HG02759 (cell line): ENCODE data around the gene CAMP.
A peak's percentile ranks its signal among the peaks of the same experiment; 100 is the strongest.
"Not testable (repeated sequence)": the region's sequence is repeated elsewhere in the genome, so short reads cannot be mapped to it uniquely, and the experiment has no call there.

ENCODE experiments used
- ATAC-seq: cut with Tn5 transposase; IDR thresholded peaks from one replicate; pipeline ENCODE4 v1.9.1; 2021; ENCODE audit warnings: mild to moderate bottlenecking, moderate library complexity; ENCODE audit not compliant: unreplicated experiment

The CAMP gene, protein sequence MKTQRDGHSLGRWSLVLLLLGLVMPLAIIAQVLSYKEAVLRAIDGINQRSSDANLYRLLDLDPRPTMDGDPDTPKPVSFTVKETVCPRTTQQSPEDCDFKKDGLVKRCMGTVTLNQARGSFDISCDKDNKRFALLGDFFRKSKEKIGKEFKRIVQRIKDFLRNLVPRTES

DNA sequence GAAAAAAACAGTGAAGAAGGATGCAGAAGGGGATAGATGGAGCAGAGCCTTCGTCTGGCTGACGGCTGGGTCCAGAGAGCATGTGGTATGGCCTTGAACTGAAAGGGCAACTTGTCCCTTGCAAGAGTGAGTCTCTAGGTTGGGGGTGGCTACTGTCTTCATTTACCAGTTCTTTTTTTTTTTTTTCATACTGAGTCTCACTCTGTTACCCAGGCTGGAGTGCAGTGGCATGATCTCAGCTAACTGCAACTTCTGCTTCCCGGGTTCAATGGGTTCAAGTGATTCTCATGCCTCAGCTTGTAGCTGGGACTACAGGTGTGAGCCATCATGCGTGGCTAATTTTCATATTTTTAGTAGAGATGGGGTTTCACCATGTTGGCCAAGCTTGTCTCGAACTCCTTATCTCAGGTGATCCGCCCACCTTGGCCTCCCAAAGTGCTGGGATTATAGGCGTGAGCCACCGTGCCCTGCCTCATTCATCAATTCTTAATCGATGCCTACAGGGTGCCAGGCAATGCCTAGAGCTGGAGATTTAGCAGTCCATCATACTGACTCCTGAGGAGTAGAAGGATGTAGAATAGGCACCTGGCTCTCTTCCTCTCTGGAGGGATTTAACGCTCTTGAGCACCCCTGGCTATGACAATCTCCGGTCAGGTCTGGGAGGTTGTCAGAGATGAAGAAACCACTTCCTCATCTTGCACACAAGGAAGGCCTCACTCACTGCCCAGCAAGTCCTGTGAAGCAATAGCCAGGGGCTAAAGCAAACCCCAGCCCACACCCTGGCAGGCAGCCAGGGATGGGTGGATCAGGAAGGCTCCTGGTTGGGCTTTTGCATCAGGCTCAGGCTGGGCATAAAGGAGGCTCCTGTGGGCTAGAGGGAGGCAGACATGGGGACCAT is at the start of gene CAMP:
Gene CAMP, plus strand, starts transcription at position 880 of the 898 bp plus-strand sequence. Its CDS starts 17 bp downstream, at position 897.
- peak; percentile 68 for ATAC-seq

DNA sequence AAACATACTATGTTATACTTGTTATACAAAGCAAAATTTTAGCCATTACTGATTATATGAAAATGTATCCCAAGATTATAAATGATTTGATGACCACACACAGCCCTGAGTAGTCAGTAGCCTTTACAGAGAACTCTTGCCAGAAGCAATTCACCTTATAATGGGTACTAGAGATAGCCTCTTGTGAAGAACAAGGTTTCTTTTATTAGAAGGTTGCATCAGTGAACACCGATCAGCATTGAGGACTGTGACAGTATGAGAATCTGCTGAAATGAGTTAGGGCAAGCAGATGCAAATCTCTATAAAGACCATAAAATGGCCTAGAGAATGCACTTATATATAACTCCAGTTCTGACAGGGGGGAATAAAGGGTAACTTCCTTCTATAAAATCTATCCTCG is 45.2 kb upstream of the CAMP start:
- no peak for ATAC-seq

DNA sequence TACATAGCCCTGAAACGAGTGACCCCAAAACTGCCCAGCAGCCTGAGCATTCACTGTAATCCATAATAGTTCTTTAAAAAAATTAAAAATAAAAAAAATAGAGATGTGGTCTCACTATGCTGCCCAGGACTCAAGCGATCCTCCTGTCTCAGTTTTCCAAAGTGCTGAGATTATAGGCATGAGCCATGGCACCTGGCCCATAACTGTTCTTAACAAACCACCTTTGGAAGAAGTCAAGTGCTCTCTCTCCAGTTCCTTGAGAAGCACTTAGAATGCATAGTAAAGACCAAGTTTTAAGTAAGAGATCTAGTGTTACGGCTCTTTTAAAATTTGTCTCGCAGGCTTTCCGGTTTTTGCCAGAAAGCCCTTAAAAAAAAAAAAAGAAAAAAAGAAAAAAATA is 43.3 kb upstream of the CAMP start:
- ATAC-seq, result no peak

DNA sequence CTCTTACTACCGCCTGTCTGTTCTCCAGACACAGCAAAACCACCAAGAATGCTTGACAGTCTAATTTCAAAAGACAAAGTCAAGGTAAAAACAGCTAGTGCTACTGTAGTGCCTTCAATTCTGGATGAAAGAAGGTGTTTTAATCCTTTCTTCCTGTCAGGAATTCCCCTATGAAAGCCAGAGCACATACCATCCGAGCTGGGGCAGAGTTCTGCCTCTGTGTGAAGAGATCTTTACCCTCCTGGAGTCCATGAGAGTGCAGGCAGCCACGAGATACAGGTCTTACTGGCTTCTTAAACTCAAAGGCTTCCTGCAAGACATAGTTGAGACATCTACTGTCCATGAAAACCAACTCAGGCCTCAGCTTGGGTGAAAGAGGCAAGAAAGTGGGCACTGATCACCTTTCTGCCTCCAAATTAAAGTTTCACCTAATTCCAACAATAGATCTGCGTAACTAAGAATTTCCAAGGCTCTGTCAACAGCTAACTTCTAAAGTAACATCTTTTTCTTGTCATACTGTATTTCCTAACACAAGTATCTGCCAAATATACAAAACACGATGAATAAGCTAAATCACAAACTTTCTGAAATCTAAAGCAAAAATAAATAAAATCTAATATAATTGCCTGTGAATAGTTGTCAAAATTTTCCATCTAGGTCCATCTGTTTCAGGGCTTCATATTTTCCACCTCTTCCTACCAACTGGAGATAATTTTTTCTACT is 42.6 kb upstream of the CAMP start:
- no peak for ATAC-seq

DNA sequence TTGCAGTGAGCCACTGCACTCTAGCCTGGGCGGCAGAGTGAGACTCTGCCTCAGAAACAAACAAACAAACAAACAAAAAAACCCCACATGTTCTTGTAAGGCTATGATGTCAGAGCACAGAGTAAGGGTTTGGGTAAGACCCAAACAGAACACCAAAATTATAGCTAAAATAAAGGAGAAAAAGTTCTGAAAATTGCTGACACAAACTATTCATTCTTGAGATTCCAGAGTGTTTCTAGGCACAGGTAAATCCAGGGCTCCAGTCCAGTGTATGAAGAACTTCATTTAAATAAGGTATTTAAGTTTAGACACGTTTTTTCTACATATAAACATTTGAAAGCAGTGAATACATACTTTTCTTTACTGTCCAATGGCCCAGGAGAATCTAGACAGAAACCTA is 39.0 kb upstream of the CAMP start:
- ATAC-seq, result no peak

DNA sequence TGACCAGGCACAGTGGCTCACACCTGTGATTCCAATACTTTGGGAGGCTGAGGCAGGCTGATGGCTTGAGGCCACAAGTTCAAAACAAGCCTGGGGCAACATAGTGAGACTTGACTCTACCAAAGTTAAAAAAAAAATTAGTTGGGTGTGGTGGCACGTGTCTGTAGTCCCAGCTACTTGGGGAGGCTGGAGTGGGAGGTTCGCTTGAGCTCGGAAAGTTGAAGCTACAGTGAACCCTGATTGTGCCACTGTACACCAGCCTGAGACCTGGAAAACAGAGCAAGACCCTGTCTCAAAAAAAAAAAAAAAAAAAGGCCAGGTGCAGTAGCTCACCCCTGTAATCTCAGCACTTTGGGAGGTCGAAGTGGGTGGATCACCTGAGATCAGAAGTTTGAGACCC is 38.2 kb upstream of the CAMP start:
- no peak for ATAC-seq

DNA sequence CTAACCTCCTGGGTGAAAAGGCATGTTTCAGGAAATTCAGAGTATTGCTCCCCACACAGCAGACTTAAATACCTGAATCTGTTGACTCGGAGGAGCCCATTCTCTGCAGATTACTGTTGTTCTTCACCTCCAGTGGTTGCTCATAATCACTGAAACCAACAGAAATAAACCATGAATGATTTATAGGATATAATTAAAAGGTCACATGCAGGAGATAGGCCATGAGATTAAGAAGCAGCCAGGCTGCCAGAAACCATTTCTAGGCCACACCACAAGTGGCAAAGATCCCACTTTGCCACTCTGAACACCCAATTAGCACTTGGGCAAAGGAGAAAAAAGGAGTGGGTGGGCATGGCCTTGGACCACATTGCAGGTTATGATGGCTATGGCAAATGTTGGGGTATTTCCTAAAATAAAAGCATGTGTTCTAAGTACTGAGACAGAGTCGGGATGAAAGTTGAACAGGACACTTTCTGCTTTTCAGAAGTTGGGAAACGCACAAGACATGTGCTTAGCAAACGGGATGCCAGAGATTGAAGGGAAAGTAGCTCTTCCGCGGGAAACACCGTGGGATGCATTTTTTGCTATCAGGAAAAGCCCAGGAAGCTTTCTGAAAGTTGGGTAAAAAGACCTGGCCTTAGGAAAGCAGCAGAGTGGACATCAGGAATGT is 36.5 kb upstream of the CAMP start:
- no peak for ATAC-seq

DNA sequence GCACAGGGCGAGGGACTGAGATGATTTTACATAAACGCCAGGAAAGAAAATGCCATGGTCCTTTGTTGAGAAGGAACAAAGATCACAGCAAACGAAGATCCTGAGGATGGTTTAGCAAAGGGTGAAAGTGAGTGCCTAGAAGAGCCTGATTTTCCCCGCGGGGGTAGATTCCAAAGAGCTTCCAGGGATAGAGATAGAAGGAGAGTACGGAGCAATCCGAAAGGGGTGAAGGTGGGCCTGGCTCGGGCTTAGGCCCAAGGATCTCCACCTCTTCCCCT is 36.1 kb upstream of the CAMP start:
- ATAC-seq, result no peak

DNA sequence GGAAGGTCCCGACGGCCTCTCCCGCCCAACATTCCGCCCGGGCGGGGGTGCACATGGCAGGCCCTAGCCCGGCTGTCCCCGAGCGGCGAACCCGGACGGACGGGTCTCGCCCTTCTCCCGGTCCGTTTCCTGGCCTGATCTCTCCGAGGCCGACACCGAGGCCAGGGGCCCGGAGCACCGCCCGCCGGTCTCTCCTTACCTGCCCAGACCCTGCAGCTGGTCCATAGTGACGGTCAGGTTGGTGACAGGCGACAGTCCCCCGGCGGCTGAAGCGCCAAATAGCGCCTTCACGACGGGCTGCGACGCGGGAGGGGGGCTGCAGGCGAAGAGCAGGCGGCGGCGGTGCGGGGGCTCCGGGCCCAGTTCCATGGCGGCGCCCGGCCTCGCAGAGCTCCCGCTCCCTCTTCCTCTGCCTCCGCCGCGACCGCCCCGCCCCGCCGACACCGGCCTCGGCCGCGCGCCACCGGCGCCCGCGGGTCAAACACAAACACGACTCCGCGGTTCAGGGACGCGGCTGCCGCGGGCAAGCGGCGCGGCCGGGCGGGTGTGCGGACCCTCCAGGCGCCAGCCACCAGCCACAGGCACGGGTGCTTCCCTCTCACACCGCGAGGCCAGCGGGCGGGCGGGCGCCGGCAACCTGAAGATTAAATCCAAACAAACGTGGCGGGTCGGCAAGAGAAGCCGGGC is 35.6 kb upstream of the CAMP start:
- peak; percentile 29 for ATAC-seq

DNA sequence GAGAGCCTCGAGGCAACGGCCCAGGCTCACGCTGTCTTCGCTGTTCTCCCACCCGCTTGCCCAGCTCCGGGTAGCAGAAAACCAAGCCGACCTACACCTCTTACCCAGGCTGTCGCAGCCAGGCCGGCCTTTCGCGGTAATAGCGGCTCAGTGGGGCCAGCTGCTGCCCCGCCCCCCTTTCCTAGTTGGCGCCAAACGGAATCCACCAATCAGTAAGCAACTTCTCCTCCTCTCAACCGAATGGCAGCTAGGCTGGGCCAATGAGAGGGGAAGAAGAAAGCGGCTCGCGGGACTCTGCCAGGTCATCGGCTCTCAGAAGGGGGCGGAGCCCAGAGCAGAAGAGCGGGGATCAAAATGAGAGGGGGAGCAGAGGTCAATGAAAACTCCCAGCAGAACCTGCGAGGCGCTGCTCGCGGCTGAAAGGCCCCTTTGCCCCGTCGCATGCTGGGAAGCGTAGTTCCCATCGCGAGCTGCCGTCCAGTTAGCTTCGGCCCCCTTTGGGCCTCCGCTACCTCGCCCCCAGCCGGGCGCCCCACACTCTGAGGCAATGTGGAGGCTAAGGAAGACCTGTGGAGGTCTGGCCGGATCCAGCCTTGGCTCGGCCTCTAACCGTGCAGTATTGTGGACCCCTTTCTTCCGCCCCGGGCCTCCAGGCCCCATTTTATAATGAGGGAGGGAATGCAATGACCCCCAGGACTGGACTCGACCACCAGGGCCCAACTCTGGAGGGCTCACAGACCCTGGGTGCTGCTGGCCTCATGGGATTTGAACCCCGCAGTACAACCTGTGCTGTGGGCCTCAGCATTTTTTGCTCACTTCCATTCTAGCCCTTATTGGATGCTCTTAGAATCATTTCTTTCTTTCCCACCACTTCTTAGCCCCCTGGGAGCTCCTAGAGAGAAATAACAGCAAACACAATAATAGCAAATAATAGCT is 34.8 kb upstream of the CAMP start, which contains the start of gene CDC25A:
Gene CDC25A, minus strand, starts transcription at position 152 of the 936 bp plus-strand sequence. CDS start 470 bp downstream, outside the sequence.
- peak; percentile 96 for ATAC-seq

DNA sequence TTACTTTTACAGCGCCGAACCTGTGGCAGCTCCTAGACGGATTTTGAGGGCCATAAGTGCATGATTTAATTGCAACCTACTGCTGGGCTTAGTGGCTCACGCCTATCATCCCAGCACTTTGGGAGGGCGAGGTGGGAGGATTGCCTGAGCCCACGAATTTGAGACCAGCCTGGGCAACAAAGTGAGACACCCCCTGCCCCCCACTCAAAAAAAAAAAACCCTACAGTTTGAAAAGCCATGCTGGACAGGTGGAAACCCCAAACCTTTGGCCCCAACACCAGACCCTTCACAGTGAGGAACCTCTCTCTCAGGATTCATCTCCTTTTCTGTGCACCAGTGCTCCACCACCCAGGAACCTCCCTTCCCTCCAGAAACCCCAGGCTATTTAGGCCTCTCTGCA is 34.0 kb upstream of the CAMP start:
- no peak for ATAC-seq

DNA sequence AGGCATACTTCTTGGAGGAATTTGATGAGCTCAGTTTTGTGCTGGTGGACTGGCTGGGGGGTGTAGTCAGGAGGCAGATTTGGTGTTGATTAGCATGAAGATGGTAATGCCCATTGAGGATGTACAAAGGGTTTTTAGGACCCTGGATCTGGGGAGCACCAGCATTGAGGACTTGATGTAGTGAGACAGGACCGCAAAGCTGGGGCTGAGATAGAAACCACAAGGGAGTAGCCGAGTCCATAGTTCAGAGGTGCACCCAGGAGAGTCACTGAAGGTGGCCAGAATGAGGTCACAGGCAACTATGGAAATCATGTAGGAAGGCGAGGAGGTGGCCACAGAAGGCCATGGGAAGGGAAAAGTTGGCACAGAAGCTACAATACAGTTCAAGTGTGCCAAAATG is 32.4 kb upstream of the CAMP start:
- ATAC-seq, result no peak

DNA sequence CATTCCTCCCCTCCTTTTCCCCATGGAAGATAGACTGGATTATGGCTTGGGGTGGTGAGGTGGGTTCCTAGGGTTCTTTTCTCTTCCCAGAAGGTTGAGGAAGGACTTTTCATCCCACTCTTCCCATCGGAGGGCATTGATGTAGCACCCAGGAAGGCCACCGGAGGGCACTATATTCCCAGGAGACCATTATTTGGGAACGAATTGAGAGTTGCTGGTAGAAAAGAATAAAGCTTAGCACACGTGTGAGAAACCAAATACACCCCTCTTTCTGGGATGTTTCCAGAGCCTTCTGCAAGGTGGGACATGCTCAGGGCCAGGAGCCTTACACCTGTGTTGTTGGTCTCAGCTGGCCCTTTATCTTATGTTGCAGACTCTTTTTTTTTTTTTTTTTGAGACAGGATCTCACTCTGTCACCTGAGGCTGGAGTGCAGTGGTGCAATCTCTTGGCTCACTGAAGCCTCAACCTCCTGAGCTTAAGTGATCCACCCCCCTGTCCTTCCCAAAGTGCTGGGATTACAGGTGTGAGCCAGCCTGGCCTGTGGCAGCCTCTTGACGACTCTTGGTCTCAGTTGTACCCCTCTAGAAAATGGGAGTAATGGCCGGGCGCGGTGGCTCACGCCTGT is 28.7 kb upstream of the CAMP start:
- ATAC-seq, result no peak

DNA sequence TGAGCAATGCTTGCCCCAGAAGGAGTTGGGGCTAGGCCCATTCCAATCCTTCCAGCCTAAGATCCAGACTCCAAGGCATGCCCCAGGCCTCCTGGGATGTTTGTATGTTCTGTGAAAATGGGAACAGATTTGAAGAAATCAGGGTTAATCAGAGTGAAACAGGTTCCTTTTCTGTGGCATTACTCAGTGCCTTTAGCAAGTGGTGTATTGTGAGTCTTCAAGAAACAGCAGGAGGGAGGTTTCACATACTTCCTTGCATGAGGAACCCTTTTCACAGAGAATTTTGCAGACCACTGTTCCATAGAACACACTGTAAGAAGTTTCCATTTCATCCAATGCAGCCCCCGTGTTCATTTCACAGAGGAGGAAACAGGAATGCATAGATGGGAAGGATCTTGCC is 26.7 kb upstream of the CAMP start:
- ATAC-seq, result no peak

DNA sequence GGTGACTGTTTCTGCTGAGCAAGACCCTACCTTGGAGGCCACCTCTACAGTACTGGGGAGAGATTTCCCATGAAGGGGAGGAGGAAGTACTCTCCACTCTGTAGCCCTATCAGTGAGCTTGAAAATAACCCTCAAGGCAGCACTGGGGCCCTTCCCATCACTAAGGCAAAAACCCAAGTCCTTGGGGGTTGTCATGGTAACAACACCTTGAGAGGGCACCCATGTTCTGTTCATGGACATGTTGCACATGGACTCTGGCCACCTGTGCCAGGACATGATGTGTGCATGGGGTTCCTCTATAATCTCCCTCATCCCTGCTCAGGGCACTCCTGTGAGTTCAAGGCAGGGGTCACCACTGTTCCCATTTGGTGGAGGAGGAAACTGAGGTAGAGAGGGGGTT is 24.2 kb upstream of the CAMP start:
- no peak for ATAC-seq

DNA sequence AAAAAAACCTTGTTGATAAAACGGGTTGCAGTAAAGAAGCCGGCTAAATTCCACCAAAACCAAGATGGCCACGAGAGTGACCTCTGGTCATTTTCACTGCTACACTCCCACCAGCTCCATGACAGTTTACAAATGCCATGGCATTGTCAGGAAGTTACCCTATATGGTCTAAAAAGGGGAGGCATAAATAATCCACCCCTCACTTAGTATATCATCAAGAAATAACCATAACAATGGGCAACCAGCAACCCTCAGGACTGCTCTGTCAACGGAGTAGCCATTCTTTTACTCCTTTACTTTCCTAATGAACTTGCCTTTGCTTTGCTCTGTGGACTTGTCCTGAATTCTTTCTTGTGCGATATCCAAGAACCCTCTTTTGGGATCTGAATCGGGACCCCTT is 20.7 kb upstream of the CAMP start:
- ATAC-seq, result no peak

DNA sequence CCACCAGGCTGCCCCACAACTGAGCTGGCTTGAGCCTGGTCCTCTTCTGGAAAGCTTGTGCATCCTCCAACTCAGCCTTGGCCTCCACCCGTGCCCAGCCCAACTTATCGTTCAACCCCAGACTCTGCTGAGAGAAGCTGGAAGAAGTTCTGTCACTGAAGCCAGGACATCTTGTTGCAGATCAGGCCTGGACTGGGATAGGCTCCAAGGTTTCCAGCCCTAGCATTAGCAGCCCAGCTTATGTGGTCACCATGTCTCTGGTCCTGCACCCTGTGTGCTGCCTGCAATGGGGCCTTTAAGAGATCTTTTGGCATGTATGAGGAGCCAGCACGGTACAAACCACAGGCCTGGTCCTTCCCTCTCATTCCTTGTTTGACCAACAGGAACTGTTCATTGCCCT is 15.2 kb upstream of the CAMP start:
- no peak for ATAC-seq

DNA sequence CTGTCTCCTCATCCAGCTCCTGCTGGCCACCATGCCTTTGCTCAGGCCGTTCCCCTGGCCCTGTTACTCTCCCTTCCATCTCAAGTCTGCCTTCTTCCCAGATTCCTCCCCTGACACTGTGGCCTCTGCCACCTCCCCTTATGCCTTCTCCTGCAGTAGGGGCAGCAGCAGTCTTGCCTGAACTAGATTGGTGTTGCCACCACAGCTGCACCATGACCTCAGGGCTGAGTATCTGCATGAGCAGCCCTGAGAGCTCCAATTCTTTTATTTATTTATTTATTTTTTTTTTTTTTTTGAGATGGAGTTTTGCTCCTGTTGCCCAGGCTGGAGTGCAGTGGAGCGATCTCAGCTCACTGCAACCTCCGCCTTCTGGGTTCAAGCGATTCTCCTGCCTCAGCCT is 13.8 kb upstream of the CAMP start:
- no peak for ATAC-seq

DNA sequence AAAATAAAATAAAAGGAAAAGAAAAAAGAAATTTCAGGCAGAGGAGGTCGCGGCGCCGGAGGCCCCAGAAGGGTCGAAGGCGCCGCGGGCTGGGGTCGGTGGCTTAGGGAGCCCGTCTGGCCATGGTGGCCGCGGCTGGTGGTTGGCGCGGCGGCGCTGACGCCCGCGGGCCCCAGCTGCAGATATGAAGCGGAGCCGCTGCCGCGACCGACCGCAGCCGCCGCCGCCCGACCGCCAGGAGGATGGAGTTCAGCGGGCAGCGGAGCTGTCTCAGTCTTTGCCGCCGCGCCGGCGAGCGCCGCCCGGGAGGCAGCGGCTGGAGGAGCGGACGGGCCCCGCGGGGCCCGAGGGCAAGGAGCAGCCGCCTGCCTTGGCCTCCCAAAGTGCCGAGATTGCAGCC is 12.8 kb upstream of the CAMP start:
- ATAC-seq, result not testable (repeated sequence)
